ENCODE results near the gene BPIFB4. TPM values are rescaled to one million over a fixed set of nuclear protein-coding genes. Genes with fewer than 3 reads are reported as not detected.

BPIFB4 gene
- total and polyA plus RNA-seq, 8 donors = not detected

DNA sequence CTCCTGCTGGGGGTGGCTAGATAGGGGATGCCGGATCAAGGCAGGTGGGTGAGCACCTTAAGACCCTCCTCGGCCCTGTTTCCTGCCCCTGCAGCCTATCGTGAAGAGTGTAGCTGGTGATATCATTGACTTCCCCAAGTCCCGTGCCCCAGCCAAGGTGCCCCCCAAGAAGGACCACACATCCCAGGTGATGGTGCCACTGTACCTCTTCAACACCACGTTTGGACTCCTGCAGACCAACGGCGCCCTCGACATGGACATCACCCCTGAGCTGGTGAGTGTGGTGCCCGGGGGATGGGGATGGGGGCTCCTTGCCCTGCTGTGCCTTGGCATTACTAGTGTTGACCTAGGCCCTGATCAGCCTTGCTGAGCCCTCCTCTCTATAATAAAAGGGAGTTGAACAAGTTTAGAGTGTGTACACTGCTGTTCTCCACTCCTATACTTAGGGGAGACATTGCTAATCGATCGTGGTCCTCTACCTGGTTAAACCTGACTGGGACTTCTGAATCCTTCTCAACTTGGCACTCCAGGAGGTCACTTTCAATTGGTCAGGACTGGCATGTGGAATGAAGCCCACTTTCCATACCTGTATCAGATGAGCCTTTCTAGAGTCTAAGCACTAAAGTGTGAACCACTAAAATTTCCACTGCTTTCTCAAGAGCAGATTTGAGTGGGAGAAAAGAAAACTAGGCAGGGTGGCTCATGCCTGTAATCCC, 14.7 kb upstream of the BPIFB4 start:
- DNase-seq = peak in 1 of 4 donors; percentile 4
- intact Hi-C loops (cut with DNase I) = no loop called here
- no peak overlapping the region for H3K4me3 ChIP-seq
- no peak overlapping the region for H3K27ac ChIP-seq
- H3K36me3 ChIP-seq = no peaks in the 10 kb centered on the region
- no peaks in the 10 kb centered on the region for H3K27me3 ChIP-seq
- TF ChIP-seq, protein P1, sequence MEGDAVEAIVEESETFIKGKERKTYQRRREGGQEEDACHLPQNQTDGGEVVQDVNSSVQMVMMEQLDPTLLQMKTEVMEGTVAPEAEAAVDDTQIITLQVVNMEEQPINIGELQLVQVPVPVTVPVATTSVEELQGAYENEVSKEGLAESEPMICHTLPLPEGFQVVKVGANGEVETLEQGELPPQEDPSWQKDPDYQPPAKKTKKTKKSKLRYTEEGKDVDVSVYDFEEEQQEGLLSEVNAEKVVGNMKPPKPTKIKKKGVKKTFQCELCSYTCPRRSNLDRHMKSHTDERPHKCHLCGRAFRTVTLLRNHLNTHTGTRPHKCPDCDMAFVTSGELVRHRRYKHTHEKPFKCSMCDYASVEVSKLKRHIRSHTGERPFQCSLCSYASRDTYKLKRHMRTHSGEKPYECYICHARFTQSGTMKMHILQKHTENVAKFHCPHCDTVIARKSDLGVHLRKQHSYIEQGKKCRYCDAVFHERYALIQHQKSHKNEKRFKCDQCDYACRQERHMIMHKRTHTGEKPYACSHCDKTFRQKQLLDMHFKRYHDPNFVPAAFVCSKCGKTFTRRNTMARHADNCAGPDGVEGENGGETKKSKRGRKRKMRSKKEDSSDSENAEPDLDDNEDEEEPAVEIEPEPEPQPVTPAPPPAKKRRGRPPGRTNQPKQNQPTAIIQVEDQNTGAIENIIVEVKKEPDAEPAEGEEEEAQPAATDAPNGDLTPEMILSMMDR (IDR thresholded peaks at IDR 0.05) = no peak
- no peak for ATAC-seq
- H3K9me3 ChIP-seq = no peaks in the 10 kb centered on the region
- no peaks in the 10 kb centered on the region for H3K4me1 ChIP-seq

GRCh38 chr20:33065785-33066184, 13.7 kb upstream of the BPIFB4 start:
- DNase-seq = no peak
- H3K4me3 ChIP-seq = no peak overlapping the region
- intact Hi-C loops (cut with DNase I) = no loop called here
- H3K27ac ChIP-seq = no peak overlapping the region
- no peaks in the 10 kb centered on the region for H3K36me3 ChIP-seq
- TF ChIP-seq, protein P1 (IDR thresholded peaks at IDR 0.05) = no peak
- no peaks in the 10 kb centered on the region for H3K4me1 ChIP-seq
- ATAC-seq = no peak
- no peaks in the 10 kb centered on the region for H3K9me3 ChIP-seq
- no peaks in the 10 kb centered on the region for H3K27me3 ChIP-seq

DNA sequence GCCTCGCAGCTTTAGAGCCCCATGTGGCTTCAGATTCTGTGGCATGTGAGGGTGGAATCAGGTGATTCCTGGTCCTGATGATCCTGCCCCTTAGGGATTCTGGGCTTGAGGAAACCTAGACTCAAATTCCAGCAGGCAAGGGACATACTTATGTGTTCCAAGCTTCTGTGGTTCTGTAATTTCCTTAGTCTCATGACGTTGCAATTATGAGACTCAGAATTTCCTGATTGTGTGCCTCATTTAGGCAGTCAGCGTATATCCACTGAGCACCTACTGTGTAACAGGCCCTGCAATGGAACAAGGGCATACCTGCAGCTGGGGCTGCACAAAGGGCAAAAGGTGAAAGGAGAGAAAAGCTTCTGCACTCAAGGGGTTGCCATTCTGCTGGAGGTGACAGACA, 11.6 kb upstream of the BPIFB4 start:
- ATAC-seq (no peak), DNase-seq (no peak)
- intact Hi-C loops (cut with DNase I) = no loop called here
- Histone ChIP-seq H3K4me3 (no peak overlapping the region), H3K9me3 (no peaks in the 10 kb centered on the region), H3K27me3 (no peaks in the 10 kb centered on the region), H3K36me3 (no peaks in the 10 kb centered on the region), H3K27ac (no peak overlapping the region), H3K4me1 (no peaks in the 10 kb centered on the region)
- TF ChIP-seq, protein P1 (IDR thresholded peaks at IDR 0.05) = no peak

DNA sequence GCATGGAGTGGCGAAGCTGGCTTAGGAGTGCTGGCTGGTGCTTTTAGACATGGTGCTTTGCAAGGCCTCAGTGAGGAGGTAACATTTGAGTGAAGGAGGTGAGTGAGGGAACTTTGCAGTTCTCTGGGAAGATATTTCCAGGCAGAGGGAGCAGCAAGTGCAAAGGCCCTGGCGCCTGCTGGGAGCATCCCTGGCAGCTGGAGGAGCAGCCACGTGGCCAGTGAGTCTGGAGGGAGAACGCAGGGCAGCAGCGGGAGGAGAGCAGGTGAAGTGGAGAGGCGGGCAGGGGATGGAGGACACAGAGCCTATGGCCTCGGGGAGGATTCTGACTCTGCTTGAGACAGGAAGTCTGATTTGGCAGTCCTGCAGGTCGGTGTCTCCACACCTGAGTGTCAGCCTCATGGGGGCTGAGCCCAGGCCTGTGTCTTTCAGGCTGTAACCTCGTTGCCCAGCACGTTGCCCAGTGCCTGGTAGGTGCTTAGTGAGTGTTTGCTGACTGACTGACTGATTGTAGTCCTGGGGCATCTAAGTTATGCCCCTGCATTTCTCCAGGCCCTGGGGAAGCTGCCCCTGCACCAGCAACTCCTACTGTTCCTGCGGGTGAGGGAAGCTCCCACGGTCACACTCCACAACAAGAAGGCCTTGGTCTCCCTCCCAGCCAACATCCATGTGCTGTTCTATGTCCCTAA, 11.0 kb upstream of the BPIFB4 start:
- no peaks in the 10 kb centered on the region for H3K4me1 ChIP-seq
- no peaks in the 10 kb centered on the region for H3K9me3 ChIP-seq
- no peak overlapping the region for H3K4me3 ChIP-seq
- H3K36me3 ChIP-seq = no peaks in the 10 kb centered on the region
- intact Hi-C loops (cut with DNase I) = no loop called here
- DNase-seq = no peak
- no peak overlapping the region for H3K27ac ChIP-seq
- no peaks in the 10 kb centered on the region for H3K27me3 ChIP-seq
- TF ChIP-seq, protein P1 (IDR thresholded peaks at IDR 0.05) = no peak
- ATAC-seq = no peak

GRCh38 chr20:33069673-33070072, 9.8 kb upstream of the BPIFB4 start:
- DNase-seq = no peak
- ATAC-seq = no peak
- no peaks in the 10 kb centered on the region for H3K4me1 ChIP-seq
- intact Hi-C loops (cut with DNase I) = no loop called here
- TF ChIP-seq, protein P1 (IDR thresholded peaks at IDR 0.05) = no peak
- no peaks in the 10 kb centered on the region for H3K9me3 ChIP-seq
- H3K4me3 ChIP-seq = no peak overlapping the region
- no peak overlapping the region for H3K27ac ChIP-seq
- no peaks in the 10 kb centered on the region for H3K36me3 ChIP-seq
- no peaks in the 10 kb centered on the region for H3K27me3 ChIP-seq
